SK-N-SH (cell line): ENCODE results near the gene UGT1A1. TPM values are rescaled to one million over a fixed set of nuclear protein-coding genes. Genes with fewer than 3 reads are reported as not detected.

Experiments used
- CTCF ChIA-PET: fragments of 300-600, 350-600 bp; formaldehyde crosslinking; extraction: SDS; loops from one replicate; lab custom pipeline; 2021; lab: Yijun Ruan, JAX
- POLR2A ChIA-PET: fragments of 350-600 bp; sonication (Branson Sonifier 250); formaldehyde crosslinking; extraction: SDS; loops from one replicate; lab custom pipeline; 2020; ENCODE audit warnings: antibody characterized with exemption, inconsistent platforms; lab: Yijun Ruan, JAX
- DNase-seq: peaks from one replicate; pipeline ENCODE4 v3.0.0; 2012
- H2AFZ ChIP-seq: fragments of 200-600 bp; sonication (generic); 2 replicates; pipeline ENCODE4 v1.8.1; 2016; ENCODE audit warnings: antibody characterized with exemption, mild to moderate bottlenecking, low read depth
- H3F3A ChIP-seq: fragments of 200-600 bp; sonication (generic); replicated peaks from 2 replicates; pipeline ENCODE3; 2016; ENCODE audit warnings: antibody characterized with exemption, mild to moderate bottlenecking; ENCODE audit not compliant: insufficient read depth
- H3K27ac ChIP-seq, 2 experiments: fragments of 200-500 bp in 1 of 2; fragments of 200-600 bp in 1 of 2; sonication (Bioruptor generic) in 1 of 2; sonication (generic), shearing (Covaris generic) in 1 of 2; 2 replicates each; pipeline versions ENCODE4 v1.5.1 to v1.6.1; 2014 to 2016; ENCODE audit warnings: low read depth in 2 of 2, inconsistent platforms in 1 of 2, low read length in 1 of 2, mild to moderate bottlenecking in 1 of 2, mixed read lengths in 1 of 2
- H3K27me3 ChIP-seq: fragments of 200-600 bp; sonication (generic), shearing (Covaris generic); 2 replicates; pipeline ENCODE4 v1.6.1; 2016; ENCODE audit warnings: mixed run types; ENCODE audit not compliant: insufficient read depth
- H3K36me3 ChIP-seq, 2 experiments: fragments of 200-500 bp in 1 of 2; fragments of 200-600 bp in 1 of 2; sonication (Bioruptor generic) in 1 of 2; sonication (generic) in 1 of 2; replicated peaks in 1 of 2; 2 replicates each; pipeline versions ENCODE3 to v1.5.1; 2014 to 2016; ENCODE audit warnings: low read length in 1 of 2, mild to moderate bottlenecking in 1 of 2; ENCODE audit not compliant: insufficient read depth in 2 of 2, control insufficient read depth in 1 of 2
- H3K4me1 ChIP-seq, 2 experiments: fragments of 200-500 bp in 1 of 2; fragments of 200-600 bp in 1 of 2; sonication (Bioruptor generic) in 1 of 2; sonication (generic), shearing (Covaris generic) in 1 of 2; 2 replicates each; pipeline versions ENCODE4 v1.5.1 to v1.6.1; 2014 to 2016; ENCODE audit warnings: low read depth in 1 of 2, low read length in 1 of 2, mixed run types in 1 of 2; ENCODE audit not compliant: insufficient read depth in 2 of 2, control insufficient read depth in 1 of 2
- H3K4me2 ChIP-seq: fragments of 200-600 bp; sonication (generic), shearing (Covaris generic); 2 replicates; pipeline ENCODE4 v1.6.1; 2017; ENCODE audit warnings: mixed run types
- H3K4me3 ChIP-seq, 2 experiments: fragments of 200-500 bp in 1 of 2; fragments of 200-600 bp in 1 of 2; sonication (Bioruptor generic) in 1 of 2; sonication (generic), shearing (Covaris generic) in 1 of 2; 2 replicates each; pipeline versions ENCODE4 v1.5.1 to v1.8.1; 2014 to 2016; ENCODE audit warnings: low read depth in 2 of 2, inconsistent platforms in 1 of 2, low read length in 1 of 2, mild to moderate bottlenecking in 1 of 2, mixed read lengths in 1 of 2, moderate library complexity in 1 of 2
- H3K79me2 ChIP-seq: fragments of 200-600 bp; sonication (generic); 2 replicates; pipeline ENCODE4 v1.8.1; 2017; ENCODE audit warnings: mild to moderate bottlenecking; ENCODE audit not compliant: insufficient read depth
- H3K9ac ChIP-seq: fragments of 200-600 bp; sonication (generic); 2 replicates; pipeline ENCODE4 v1.6.1; 2017; ENCODE audit warnings: mixed run types
- H3K9me2 ChIP-seq: fragments of 200-600 bp; sonication (generic); 2 replicates; pipeline ENCODE4 v1.6.1; 2017; ENCODE audit warnings: mixed run types
- H3K9me3 ChIP-seq: fragments of 200-600 bp; sonication (generic); 2 replicates; pipeline ENCODE4 v1.6.1; 2017; ENCODE audit warnings: mixed run types, mild to moderate bottlenecking, moderate library complexity
- H4K20me1 ChIP-seq: fragments of 200-600 bp; sonication (generic); 2 replicates; pipeline ENCODE4 v1.6.1; 2017; ENCODE audit warnings: mild to moderate bottlenecking, mixed run types; ENCODE audit not compliant: insufficient read depth
- FOSL2 ChIP-seq: IDR thresholded peaks from 2 replicates; pipeline ENCODE4 v1.4.0; 2012; ENCODE audit warnings: low read depth, mild to moderate bottlenecking, moderate library complexity, borderline replicate concordance
- SIN3A ChIP-seq: IDR thresholded peaks from 2 replicates; pipeline ENCODE4 v1.6.1; 2012; ENCODE audit warnings: low read depth, mild to moderate bottlenecking, low read length, moderate library complexity, borderline replicate concordance
- SMC3 ChIP-seq: IDR thresholded peaks from 2 replicates; pipeline ENCODE4 v1.6.1; 2012; ENCODE audit warnings: low read depth, low read length, improper control_type of control experiment
- WGBS: methylation state at CpG from one replicate; pipeline ENCODE4 v1.1.6; 2017; ENCODE audit warnings: low lambda C conversion rate; 5-methylcytosine and 5-hydroxymethylcytosine counted together
- polyA plus RNA-seq, 3 experiments: library from polyadenylated mRNA; depleted of rRNA; stranded (reverse); fragments of >200 nt; gene quantifications; 2 replicates each; pipeline ENCODE4 v1.2.3, GENCODE V29; 2012
- TF ChIP-seq, protein P1 (sequence below): IDR thresholded peaks from 2 replicates; pipeline ENCODE4 v1.4.0; 2012; ENCODE audit warnings: low read depth, borderline replicate concordance
- TF ChIP-seq, protein P2 (sequence below): fragments of 150-350 bp; IDR thresholded peaks from 2 replicates; pipeline ENCODE4 v1.6.1; 2017; ENCODE audit warnings: antibody characterized with exemption, low read length, low read depth, borderline replicate concordance
- TF ChIP-seq, protein P3 (sequence below): fragments of 200-600 bp; sonication (generic); IDR thresholded peaks from 2 replicates; pipeline ENCODE4 v1.6.1; 2017; ENCODE audit warnings: antibody characterized with exemption, mild to moderate bottlenecking, moderate library complexity
- TF ChIP-seq, protein P4 (sequence below): IDR thresholded peaks from 2 replicates; pipeline ENCODE4; 2012
- TF ChIP-seq, protein P5 (sequence below): IDR thresholded peaks from 2 replicates; pipeline ENCODE4 v1.4.0; 2012; ENCODE audit warnings: low read depth, borderline replicate concordance

Gene UGT1A1
- polyA plus RNA-seq, 1 of the 3 experiments (the other 2 are of a cell fraction), result not detected

DNA sequence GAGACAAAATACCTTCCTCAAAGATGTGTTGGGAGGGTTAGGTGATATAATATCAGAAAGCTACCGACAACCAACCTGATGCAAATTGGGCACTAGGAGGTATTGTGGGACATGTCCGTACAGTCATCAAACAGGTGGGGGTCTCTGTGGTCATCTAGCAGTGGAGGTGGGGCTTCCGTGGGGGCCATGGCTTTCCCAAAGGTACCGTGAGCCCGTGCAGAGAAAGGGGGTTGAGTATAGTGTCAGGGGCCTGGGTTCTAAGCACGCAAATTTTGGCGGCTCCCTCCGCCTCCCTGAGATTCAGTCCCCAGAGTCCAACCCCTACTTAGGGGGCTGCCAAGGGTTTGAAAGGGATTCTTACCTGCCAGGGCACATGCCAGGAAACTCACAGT, 61.6 kb downstream of the UGT1A1 start (continued):
- TF ChIP-seq, protein P1, sequence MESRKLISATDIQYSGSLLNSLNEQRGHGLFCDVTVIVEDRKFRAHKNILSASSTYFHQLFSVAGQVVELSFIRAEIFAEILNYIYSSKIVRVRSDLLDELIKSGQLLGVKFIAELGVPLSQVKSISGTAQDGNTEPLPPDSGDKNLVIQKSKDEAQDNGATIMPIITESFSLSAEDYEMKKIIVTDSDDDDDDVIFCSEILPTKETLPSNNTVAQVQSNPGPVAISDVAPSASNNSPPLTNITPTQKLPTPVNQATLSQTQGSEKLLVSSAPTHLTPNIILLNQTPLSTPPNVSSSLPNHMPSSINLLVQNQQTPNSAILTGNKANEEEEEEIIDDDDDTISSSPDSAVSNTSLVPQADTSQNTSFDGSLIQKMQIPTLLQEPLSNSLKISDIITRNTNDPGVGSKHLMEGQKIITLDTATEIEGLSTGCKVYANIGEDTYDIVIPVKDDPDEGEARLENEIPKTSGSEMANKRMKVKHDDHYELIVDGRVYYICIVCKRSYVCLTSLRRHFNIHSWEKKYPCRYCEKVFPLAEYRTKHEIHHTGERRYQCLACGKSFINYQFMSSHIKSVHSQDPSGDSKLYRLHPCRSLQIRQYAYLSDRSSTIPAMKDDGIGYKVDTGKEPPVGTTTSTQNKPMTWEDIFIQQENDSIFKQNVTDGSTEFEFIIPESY, result no peak
- TF ChIP-seq, protein P2, sequence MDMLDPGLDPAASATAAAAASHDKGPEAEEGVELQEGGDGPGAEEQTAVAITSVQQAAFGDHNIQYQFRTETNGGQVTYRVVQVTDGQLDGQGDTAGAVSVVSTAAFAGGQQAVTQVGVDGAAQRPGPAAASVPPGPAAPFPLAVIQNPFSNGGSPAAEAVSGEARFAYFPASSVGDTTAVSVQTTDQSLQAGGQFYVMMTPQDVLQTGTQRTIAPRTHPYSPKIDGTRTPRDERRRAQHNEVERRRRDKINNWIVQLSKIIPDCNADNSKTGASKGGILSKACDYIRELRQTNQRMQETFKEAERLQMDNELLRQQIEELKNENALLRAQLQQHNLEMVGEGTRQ, result no peak
- TF ChIP-seq SIN3A, result no peak
- TF ChIP-seq SMC3, result no peak
- TF ChIP-seq, protein P3, sequence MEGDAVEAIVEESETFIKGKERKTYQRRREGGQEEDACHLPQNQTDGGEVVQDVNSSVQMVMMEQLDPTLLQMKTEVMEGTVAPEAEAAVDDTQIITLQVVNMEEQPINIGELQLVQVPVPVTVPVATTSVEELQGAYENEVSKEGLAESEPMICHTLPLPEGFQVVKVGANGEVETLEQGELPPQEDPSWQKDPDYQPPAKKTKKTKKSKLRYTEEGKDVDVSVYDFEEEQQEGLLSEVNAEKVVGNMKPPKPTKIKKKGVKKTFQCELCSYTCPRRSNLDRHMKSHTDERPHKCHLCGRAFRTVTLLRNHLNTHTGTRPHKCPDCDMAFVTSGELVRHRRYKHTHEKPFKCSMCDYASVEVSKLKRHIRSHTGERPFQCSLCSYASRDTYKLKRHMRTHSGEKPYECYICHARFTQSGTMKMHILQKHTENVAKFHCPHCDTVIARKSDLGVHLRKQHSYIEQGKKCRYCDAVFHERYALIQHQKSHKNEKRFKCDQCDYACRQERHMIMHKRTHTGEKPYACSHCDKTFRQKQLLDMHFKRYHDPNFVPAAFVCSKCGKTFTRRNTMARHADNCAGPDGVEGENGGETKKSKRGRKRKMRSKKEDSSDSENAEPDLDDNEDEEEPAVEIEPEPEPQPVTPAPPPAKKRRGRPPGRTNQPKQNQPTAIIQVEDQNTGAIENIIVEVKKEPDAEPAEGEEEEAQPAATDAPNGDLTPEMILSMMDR, result no peak

DNA sequence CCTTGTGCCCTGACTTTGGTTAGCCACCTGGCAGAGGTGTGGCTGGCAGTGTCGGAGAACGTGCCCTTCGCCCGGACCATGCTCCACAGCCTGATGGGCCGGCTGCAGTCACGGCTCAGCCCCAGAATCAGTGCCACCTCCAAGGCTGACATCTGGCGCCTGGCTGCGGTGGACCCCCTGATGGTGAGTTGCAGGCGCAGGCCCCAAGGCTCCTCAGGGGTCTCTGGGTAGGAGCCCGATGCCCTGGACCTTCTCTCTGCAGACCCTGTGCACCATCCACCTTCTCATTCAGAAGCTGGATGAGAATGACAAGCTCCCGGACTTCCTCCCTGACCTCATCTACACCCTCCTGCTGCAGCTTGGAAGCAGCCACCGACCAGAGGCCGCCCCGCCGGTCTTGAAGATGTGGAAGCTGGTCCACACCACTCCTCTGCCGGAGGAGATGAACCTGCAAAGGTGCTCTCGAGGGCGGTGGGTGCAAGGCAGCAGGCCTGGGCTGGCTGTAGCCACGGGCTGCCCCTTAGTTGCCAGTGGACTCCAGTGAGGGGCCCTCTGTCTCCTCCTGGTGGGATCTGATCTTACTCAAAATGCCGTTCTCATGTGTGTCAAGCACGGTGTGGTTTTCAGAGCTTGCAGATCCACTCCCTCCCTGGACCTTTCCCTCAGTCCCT, 62.2 kb downstream of the UGT1A1 start:
- H3K27me3 ChIP-seq, result no peaks in the 10 kb centered on the region
- H3K79me2 ChIP-seq, result no peaks in the 10 kb centered on the region
- H2AFZ ChIP-seq, result no peak overlapping the region
- no peaks in the 10 kb centered on the region for H3K9me2 ChIP-seq
- H3K4me1 ChIP-seq, result no peaks in the 10 kb centered on the region
- CTCF ChIA-PET, result no interaction called here
- H3K9me3 ChIP-seq, result no peaks in the 10 kb centered on the region
- H3K36me3 ChIP-seq, result no peaks in the 10 kb centered on the region
- H4K20me1 ChIP-seq, result no peaks in the 10 kb centered on the region
- 93% methylated on average over 12 of the region's 21 CpGs for WGBS
- POLR2A ChIA-PET, result no interaction called here
- no peaks in the 10 kb centered on the region for H3F3A ChIP-seq
- no peak overlapping the region for H3K4me2 ChIP-seq
- no peak for DNase-seq
- TF ChIP-seq, protein P4, sequence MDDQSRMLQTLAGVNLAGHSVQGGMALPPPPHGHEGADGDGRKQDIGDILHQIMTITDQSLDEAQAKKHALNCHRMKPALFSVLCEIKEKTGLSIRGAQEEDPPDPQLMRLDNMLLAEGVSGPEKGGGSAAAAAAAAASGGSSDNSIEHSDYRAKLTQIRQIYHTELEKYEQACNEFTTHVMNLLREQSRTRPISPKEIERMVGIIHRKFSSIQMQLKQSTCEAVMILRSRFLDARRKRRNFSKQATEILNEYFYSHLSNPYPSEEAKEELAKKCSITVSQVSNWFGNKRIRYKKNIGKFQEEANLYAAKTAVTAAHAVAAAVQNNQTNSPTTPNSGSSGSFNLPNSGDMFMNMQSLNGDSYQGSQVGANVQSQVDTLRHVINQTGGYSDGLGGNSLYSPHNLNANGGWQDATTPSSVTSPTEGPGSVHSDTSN, result no peak
- no peak for TF ChIP-seq FOSL2
- TF ChIP-seq, protein P5, sequence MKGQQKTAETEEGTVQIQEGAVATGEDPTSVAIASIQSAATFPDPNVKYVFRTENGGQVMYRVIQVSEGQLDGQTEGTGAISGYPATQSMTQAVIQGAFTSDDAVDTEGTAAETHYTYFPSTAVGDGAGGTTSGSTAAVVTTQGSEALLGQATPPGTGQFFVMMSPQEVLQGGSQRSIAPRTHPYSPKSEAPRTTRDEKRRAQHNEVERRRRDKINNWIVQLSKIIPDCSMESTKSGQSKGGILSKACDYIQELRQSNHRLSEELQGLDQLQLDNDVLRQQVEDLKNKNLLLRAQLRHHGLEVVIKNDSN, result no peak
- no peak overlapping the region for H3K27ac ChIP-seq
- no peak overlapping the region for H3K9ac ChIP-seq
- H3K4me3 ChIP-seq, result no peak overlapping the region

Other genes with a start within 250 kb of the UGT1A1 start
- gene USP40, start 193.5 kb upstream of the UGT1A1 start, polyA plus RNA-seq (2012; rRNA removed), result 36.8 and 37.0 TPM in 2 replicates
- gene UGT1A8, start 142.6 kb upstream of the UGT1A1 start, polyA plus RNA-seq (2012; rRNA removed), result not detected in 2 replicates
- not detected in 2 replicates for gene UGT1A10, start 123.8 kb upstream of the UGT1A1 start, polyA plus RNA-seq (2012; rRNA removed)
- gene UGT1A9, start 88.4 kb upstream of the UGT1A1 start, polyA plus RNA-seq (2012; rRNA removed), result not detected in 2 replicates
- gene UGT1A7, start 78.4 kb upstream of the UGT1A1 start, polyA plus RNA-seq (2012; rRNA removed), result not detected in 2 replicates
- not detected in 2 replicates for gene UGT1A6, start 67.4 kb upstream of the UGT1A1 start, polyA plus RNA-seq (2012; rRNA removed)
- not detected in 2 replicates for gene UGT1A5, start 47.4 kb upstream of the UGT1A1 start, polyA plus RNA-seq (2012; rRNA removed)
- not detected in 2 replicates for gene UGT1A4, start 41.5 kb upstream of the UGT1A1 start, polyA plus RNA-seq (2012; rRNA removed)
- not detected in 2 replicates for gene UGT1A3, start 31.2 kb upstream of the UGT1A1 start, polyA plus RNA-seq (2012; rRNA removed)
- 0.02 TPM in 1 of 2 replicates, not detected in the other for gene MROH2A, start 18.1 kb downstream of the UGT1A1 start, polyA plus RNA-seq (2012; rRNA removed)
- gene HJURP, start 94.3 kb downstream of the UGT1A1 start, polyA plus RNA-seq (2012; rRNA removed), result 13.2 and 16.5 TPM in 2 replicates
- gene TRPM8, start 157.1 kb downstream of the UGT1A1 start, polyA plus RNA-seq (2012; rRNA removed), result 0.85 and 1.6 TPM in 2 replicates